HPDE6-E6E7 (cell line): ENCODE data around the gene PRRT1.
"Not testable (repeated sequence)": the region's sequence is repeated elsewhere in the genome, so short reads cannot be mapped to it uniquely, and the experiment has no call there.

Experiments
- DNase-seq: peaks from one replicate; pipeline ENCODE4 v3.0.0; 2011; ENCODE audit warnings: missing footprints; ENCODE audit errors: extremely low spot score

PRRT1 gene

DNA sequence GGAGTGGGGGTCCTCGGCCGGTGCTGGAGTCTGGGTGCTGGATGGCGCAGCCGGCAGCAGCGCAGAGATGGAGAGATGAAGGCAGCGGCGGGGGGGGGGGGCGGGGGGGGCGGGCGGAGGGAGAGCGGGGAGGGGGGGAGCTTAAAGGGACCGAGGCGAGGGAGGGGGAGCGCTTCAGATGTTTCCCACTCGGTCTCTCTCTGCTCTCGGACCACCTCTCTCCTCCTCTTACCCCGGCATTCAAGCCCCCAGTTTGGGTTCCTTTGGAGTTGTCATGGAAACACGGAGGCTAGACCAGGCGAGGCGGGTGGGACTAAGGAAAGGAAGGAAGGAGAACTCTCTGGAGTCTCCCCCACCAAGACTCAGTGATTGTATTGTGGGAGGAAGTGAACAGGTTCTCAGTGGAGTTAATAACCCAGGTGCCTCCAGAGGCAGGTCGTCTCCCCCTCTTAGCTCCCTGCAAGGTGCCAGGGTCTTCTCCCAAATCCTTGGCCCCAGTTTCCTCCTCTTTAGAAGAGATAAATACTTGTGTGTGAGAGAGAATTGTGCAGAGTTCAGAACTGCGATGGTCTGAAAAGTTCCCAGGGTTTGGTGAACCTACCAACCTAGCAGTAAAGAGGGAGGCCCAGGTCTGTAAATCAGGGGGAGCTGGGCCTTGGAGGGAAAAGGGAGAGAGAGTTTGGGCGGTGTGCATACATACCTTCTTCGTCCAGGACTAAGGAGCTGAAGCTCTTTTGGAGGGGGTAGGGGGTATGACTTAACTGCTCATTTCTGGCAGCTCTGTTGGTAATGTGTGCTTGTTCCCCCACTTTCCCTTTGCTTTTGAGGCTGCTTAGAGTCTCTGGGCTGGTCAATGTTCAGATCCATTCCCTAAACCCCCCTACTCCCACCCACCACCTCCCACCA, at the start of gene PRRT1:
Gene PRRT1, minus strand, starts transcription at position 77 of the 906 bp plus-strand sequence. CDS start 112 bp downstream, outside the sequence.
- DNase-seq: no peak

DNA sequence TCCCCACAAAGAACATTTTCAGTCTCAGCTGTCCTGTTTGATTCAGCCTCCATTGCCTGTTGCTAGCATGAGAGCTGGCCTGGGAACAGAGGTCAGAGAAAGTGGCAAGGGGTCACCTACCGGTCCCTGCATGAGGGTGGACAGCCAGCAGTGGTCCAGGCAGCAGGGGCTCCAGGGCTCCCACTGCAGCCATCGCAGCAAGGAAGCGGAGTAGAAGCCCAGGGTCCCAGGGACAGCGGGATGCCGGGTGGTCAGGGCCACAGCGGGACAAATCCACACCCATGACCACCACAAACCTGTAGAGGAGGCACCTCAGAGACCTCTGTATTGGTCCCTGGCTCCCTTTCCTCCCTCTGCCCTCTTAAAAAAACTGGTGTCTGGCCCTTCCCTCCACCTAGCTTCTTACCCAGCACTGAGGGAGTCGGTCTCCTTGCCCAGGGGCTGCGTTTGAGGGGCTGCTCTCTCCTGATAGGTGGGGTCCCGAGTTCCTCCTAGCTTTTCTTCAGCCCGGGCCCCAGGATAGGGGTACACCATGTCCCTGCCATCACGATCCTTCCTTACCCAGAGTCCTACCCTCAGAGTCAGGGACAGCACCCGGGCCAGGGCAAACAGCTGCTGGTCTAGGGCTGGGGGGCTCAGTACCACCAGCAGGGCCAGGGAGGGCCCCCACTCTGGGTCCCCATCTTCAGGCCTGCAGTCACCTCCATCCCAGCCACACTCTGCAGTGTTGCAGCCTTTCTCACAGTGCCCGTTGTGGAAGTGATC, 49.2 kb upstream of the PRRT1 start:
- no peak for DNase-seq

DNA sequence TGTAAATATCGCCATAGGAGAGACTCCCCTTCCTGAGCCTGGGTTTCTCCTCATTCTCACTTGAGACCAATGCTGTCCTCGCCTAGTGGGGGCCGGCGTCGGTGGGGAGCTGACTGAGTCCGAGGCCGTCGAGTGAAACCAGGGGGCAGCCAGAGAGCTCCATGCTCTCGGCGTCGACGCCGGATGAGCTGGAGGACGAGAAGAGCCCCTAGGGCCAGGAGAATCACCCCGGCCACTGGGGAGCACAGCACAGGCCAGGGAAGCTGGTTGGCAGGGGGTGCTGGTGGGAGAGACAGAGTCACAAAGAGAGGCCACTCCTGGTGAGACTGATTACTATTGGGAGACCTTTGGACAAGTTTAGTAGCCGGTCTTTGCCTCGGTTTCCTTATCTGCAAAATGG, 47.1 kb upstream of the PRRT1 start:
- DNase-seq: no peak

DNA sequence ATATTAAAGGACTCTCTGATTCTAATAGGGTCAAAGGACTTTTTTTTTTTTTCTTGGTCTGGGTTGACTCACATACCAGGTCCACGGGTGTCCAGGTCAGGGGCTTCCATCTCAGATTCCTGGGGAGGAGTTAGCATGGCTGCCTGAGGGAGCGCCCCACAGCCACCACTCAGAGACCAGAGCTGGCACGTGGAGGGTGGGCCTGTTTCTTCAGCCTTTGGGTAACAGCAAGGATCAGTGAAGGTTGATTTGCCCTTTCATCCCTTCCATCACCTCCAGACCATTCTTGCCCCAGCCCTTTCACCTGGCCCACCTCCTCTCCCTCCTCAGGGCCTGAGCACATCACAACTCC, 46.6 kb upstream of the PRRT1 start:
- no peak for DNase-seq

DNA sequence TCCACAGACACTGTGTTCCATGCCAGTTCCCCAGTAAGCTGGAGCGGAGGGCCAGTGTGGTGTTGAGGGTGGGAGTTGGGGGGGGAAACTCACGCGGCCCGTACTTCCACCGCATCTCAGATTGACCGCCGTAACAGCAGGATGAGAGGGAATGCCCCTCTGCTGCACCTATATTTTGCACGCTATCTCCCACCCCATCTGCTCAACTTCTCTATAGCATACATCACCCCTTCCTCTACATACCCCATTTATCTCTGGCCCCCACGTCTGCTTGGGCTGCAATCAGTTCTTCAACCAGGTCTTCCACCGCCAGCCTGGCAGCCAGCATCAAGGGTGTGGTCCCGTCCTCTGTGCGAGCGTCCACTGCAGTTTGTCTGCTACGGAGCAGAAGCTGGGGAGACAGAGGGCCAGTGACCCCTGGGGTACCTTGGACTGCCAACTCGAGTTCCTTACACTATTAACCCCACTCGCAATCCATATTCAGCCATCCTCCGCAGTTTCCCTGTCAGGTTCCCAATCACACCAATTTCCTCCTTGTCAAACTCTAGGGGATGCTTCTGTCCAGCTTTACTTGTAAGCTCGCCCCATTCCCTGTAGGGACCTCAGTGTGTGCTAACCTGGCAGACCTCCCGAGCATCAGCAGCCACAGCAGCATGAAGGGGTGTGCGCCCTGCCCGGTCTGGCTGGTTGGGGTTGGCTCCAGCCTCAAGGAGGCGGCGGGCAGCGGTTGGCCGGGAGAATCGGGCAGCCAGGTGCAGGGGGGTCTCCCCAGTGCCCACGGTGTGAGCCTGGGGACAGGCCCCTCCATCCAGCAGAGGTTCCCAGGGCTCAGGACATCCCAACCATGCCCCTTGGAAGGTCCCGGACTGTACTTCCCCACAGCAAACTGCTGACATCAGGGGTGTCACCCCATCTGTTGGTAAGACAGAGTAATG, 45.2 kb upstream of the PRRT1 start:
- DNase-seq: no peak

DNA sequence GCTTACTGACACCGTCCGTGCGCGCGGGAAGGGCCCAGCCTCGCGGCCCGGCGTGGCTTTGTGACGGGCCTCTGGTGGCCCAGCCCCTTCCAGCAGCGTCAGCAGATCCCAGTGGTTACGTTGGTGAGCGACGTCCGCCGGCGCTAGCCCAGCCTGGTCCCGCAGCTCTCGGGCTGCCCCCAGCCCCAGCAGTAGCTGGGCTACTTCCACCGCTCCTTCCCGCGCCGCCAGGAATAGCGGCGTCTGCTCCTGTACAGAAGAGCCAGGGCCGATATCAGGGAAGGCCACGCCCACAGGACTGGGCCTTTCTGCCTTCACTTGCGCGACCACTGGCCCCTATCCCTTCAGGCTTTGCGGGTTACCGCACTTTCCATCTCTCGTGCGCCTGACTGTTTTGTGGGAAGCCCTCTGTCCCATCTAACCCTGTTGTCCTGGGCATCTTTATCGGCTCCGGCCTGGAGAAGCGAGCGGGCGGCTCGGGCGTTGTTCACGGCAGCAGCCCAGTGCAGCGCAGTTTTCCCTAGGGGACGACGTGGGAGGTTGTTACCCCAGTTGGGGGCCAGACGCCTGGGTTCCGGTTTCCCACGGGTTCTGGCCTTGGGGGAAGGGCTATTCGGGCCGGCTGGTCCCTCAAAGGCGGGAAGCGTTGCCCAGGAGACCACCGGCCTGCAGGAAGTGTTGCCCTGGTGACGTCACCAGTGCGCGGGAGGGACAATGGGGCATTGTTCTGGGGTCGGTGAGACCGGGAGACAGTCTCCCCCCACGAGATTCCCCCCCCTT, 44.4 kb upstream of the PRRT1 start:
- DNase-seq: no peak

DNA sequence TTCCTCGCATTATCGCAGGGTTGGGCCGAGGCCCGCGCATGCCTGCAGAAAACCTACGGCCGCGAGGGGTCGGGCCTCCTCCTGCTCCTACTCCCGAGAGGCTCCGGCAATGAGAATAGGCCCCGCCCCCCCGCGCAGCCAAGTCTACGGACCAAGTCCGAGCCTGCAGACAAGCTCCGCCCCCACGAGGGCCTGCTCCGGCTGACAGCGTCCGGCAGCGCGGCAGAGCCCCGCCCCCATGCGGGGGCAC, 43.8 kb upstream of the PRRT1 start:
- DNase-seq: peak; percentile 97

DNA sequence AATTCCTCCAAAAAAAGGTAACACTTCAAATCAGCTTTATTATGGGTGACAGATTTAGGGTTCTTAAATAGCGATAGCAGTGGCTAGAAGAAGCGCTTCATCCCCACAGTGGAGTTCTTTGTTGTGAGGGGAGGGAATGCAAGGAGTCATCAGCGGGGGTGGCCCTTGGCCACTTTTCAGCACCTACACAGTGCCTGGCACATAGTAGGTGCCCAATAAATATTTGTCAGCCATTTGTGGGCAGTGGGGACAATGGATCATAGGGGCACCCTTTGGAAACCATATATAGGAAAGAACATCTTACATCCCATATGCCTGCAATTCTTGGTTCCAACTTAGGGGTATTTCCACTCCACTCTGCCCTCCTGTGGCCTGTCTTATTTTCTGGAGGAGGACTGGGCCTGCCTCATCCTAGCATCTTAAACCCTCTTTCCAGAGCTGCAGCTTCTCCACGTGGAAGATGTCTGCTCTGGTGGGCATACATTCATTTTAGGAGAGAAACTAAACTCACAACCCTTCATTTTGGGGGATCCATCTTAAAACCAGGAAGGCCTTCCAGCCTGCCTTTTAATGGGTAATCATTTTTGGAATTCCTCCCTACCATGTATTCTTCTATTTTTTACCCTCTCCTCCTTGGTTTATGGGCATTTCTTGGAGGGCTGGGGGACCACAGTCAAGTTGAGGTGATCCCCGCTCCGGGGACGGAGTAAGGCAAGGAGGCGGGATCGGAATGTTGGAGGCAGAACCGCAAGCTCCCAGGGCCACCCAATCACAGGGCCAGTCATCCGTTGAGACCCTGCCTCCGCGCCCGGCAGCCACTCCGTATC, 43.3 kb upstream of the PRRT1 start:
- no peak for DNase-seq

DNA sequence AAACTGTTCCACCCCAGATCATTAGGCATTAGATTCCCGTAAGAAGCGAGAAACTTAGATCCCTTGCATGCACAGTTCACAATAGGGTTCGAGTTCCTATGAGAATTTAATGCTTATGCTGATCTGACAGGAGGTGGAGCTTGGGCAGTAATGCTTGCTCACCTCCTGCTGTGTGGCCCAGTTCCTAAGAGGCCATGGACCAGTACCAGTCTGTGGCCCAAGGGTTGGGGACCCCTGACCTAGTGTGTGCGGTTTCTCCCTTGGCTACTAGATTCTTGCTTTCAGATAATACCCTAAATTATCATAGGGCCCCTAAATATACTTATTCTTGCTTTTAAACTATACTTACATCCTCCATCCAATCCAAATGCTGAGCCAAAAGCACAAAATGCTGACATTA, 42.6 kb upstream of the PRRT1 start:
- DNase-seq: no peak

DNA sequence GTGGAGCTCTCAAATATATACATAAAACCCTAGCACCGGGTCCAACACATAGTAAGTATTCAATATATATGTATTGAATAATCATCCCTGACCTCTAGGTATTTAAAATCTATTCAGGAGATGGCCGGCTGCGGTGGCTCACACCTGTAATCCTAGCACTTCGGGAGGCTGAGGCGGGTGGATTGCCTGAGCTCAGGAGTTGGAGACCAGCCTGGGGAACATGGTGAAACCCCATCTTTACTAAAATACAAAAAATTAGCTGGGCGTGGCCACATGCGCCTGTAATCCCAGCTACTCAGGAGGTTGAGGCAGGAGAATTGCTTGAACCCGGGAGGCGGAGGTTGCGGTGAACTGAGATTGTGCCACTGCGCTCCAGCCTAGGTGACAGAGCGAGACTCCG, 41.4 kb upstream of the PRRT1 start:
- not testable (repeated sequence) for DNase-seq

DNA sequence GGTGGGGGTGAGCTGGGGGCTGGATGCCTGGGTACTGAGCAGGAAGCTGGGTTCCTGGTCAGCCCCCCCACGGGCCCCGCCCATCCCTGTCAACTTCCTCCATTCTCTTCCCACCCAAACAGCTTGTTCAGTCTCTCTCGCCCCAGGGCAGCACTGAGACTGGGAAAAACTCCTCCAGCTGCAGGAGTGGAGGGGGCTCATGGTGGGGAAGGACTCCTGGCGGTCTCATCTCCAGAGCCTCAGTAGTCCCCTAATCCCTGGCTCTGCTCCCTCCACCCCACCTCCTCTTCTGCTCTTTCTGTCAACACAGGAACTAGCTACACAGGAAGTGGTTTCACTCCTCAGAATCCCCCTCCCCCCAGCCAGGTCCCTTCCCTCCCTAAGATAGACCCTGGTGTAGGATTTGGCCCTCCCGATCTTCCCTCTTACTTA, 40.9 kb upstream of the PRRT1 start, which contains the start of gene GPSM3:
Gene GPSM3, minus strand, starts transcription at position 36 of the 432 bp plus-strand sequence. CDS start 130 bp downstream, outside the sequence.
- DNase-seq: no peak

DNA sequence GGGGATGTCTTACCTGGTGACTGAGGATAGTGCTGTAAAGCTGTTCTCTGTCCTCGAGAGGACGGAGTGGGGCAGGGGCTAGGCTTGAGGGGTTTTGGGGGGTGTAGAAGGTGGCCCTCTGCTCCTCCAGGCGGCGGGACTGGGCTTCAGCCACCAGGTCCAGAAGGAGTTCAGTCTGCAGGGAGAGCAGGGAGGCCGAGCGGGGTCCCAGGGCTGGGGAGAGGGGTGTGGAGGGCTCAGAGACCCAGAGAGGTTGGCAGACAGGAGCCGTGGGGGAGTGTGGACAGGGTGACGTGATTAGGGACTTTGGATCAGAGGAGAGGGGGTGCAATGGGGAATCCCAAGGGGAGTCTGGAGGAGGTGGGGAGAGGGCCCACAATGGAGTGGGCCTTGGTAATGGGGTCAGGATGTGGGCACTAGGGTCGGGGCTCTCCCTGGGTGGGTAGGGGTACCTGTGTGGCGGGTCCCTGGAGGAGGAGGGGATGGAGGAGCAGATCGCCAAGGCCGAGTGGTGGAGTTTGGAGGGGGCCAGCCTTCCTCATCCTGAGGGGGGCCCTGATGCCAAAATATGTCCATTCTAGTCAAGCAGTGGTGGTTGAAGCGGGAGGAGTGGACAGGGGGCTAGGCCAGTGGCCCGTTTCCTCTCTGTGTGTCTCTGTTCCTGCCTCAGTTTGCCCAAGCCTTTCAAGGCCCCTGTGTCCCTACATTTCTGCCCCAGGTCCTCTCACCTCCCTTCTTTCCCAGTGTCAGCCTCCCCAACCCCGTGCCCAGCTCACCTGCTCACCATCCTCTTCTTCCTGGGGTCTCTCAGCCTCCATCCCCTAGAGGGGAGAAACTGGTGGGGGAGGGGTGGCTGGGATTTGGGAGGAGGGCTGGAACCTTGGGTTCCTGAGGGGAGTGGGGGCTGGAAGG, 40.2 kb upstream of the PRRT1 start:
- DNase-seq: no peak

DNA sequence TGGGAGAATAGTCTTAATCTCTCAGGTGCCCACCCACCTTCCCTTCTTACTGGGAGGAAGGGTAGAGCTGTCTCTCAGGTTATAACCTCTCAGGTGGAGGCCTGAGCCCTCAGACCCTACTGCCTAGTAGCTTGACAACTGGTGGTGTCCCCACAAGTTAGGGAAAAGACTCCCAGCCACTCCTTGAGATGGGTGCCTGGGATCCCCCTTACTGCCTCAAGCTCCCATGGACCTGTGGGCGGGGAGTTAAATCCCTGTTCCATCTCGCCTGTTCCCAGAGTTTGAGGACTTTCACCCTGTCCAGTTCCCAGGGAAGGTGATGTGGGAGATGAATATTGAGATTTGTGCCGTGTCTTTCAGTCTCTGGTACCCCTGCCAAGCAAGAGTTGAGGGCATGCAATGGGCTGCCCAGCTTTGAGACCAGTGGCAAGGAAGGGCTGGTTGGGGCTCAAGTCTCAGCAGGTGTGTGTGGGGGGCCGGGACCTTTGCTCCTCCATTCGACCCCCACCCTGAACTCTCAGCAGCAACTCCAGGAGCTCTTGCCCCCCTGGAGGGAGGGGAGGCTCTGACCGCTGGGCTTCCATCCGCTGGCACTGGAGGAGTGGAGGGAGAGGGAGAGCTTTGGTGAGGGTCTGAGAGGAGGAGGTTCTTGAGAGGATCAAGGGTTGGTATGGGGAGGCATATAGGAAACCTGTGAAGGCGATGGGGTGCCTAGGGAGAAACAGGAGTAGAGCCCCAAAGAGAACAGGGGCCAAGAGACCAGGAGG, 39.4 kb upstream of the PRRT1 start:
- no peak for DNase-seq

DNA sequence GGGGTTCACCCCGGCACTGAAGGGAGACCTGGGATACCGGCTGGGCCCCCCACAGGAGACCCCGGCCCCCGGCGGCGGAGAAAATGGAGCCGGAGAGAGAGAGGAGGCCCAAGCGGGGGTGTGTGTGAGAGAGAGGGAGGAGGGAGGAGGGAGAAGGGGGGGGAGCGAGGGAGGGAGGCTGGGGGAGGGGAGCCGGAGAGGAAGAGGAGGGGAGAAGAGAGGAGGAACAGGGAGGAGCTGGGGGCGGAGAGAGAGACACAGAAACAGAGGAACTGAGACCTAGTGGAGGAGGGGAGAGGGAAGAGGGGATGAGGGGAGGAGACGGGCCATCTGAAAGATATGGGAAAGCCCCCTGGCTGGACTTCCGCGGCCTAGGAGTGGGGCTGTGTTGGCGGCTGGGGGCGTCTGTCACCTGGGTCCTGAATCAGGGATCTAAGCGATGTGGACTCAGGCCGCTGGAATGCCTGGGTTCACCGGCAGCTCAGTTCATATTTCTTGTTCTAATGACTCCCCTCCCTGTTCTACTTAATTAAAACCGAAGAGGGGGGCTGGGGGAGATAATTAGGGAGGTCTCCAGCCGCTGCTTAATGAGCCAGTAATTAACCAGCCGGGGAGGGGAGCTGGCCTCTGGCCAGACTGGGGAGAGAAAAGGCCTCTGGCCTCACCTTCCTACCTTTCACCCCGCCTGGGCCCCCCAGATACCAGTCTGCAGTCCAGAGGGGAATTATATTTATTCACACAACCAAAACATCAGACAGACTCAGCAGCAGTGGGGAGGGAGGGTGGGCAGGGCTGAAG, 38.5 kb upstream of the PRRT1 start, which contains the start of gene PBX2:
Gene PBX2, minus strand, starts transcription at position 149 of the 798 bp plus-strand sequence. CDS start 287 bp downstream, outside the sequence.
- peak; percentile 58 for DNase-seq

DNA sequence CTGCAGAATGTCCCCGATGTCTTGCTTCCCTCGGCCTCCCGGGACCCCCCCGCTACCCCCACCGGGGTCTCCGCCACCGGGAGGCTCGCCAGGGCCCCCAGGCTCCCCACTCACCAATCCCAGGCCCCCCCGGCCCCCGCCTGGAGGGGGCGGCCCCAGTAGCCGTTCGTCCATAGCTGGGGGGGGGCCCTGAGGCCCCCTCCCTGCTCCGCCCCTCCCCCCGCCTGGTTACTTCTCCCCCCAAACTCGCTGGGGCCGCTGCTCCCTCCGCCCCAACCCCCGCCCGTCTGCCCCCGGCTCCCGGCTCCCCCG, 38.0 kb upstream of the PRRT1 start:
- no peak for DNase-seq

DNA sequence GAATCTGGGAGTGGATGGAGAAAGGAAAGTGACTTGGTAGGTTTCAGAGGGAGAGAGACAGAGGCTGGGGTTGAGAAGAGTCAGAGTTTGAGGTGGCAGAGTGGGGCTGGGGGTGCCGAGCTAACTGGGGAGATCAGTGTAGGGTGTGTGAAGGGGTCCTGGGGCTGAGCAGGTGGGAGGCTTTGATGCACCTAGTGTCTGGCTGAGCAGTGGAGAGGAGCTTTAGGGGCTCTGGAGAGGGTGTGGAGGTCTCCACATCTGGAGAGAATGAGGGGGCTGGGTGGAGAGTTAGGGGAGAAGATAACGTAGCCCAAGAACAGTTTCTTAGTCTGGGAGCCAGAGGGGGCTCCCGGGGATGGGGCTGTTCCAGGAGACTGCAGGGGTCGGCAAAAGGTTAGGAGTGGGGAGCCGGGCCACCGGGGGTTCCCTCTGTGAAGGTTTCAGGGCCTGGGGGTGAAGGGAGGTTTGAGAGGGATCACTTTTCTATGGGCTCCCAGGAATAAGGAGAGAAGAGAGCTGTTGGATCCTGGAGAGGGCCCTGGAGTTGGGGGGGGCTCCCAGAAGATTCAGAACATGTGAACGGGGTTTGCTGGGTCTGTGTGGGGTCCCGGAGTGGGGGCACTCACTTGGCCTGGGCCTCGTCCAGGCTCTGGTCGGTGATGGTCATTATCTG, 37.5 kb upstream of the PRRT1 start:
- no peak for DNase-seq
